Gastroesophageal sphincter (tissue), 4 donors: Measurements from ENCODE around the gene HERPUD1. TPM values are rescaled to one million over a fixed set of nuclear protein-coding genes. Genes with fewer than 3 reads are reported as not detected.

Experiments used
- ATAC-seq: fragments of 150-250 bp; one replicate; pipeline ENCODE4 v1.9.1; 2016; ENCODE audit warnings: mild to moderate bottlenecking, moderate library complexity
- H3K27ac ChIP-seq, 4 donors: fragments of 200-600 bp; sonication (generic) in 3 of 4; 1 replicate in 3 of 4; 2 replicates in 1 of 4; pipeline ENCODE4 v1.5.1; 2016 to 2019
- H3K27me3 ChIP-seq: fragments of 200-600 bp; sonication (generic); one replicate; pipeline ENCODE4 v1.5.1; 2019
- H3K36me3 ChIP-seq, 2 donors: fragments of 200-600 bp; sonication (generic); one replicate each; pipeline ENCODE4 v1.5.1; 2019; ENCODE audit warnings: control low read depth in 1 of 2
- H3K4me1 ChIP-seq, 3 donors: fragments of 200-600 bp; sonication (generic); 1 replicate in 2 of 3; 2 replicates in 1 of 3; pipeline ENCODE4 v1.5.1; 2016 to 2019; ENCODE audit warnings: control low read depth in 2 of 3
- H3K4me3 ChIP-seq, 2 donors: fragments of 200-600 bp; sonication (generic); one replicate each; pipeline ENCODE4 v1.5.1; 2019; ENCODE audit warnings: mild to moderate bottlenecking in 1 of 2, moderate library complexity in 1 of 2
- H3K9me3 ChIP-seq, 3 donors: fragments of 200-600 bp; sonication (generic); one replicate each; pipeline ENCODE4 v1.5.1; 2017 to 2019; ENCODE audit warnings: control low read depth in 2 of 3
- EP300 ChIP-seq: sonication (generic); formaldehyde crosslinking; IDR thresholded peaks from one replicate; pipeline ENCODE4 v1.6.1; 2017; ENCODE audit warnings: antibody characterized with exemption, mild to moderate bottlenecking
- POLR2A ChIP-seq, 2 donors: fragments of 450-650 bp; IDR thresholded peaks; one replicate each; pipeline ENCODE4 v1.6.1; 2017; ENCODE audit warnings: antibody characterized with exemption in 2 of 2, mild to moderate bottlenecking in 2 of 2, moderate library complexity in 1 of 2
- POLR2AphosphoS5 ChIP-seq: sonication (generic); formaldehyde crosslinking; IDR thresholded peaks from one replicate; pipeline ENCODE4 v1.6.1; 2017; ENCODE audit warnings: antibody characterized with exemption
- WGBS, 2 donors: methylation state at CpG; one replicate each; pipeline ENCODE4 v1.1.5; 2018; ENCODE audit warnings: low coverage in 1 of 2; 5-methylcytosine and 5-hydroxymethylcytosine counted together
- total RNA-seq, 4 donors: library from RNA; depleted of rRNA; stranded (reverse); fragments of >200 nt; gene quantifications; one replicate each; pipeline ENCODE4 v1.1.0, GENCODE V29; 2016
- TF ChIP-seq, protein P1 (sequence below), 4 experiments: fragments of 200-600 bp in 2 of 4; fragments of 450-650 bp in 2 of 4; sonication (generic) in 1 of 4; IDR thresholded peaks; one replicate each; pipeline ENCODE4 v1.5.1; 2017 to 2019; ENCODE audit warnings: antibody characterized with exemption in 4 of 4, mild to moderate bottlenecking in 2 of 4, moderate library complexity in 2 of 4

The HERPUD1 gene
- total RNA-seq, 4 donors from 2014 or later = 41.2 to 87.5 (median 79.1) TPM

DNA sequence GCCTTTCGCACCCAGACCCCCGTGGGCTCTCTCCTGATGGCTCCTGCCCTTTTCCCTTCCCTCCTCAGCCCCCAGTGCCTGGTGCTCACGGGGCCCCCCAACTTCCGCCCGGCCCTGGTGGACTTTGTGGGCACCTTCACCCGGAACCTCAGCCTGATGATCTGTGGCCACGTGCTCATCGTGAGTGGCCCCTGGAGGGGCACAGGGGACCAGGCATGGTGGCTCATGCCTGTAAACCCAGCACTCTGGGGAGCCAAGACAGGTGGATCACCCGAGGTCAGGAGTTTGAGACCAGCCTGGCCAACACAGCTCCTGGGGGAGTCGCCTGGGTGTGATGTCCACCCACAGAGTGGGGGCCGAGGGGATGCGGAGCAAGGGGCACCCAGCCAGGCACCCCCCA, 45.6 kb upstream of the HERPUD1 start:
- Histone ChIP-seq H3K4me1 (no peaks in the 10 kb centered on the region), H3K27ac (no peak overlapping the region), H3K9me3 (no peaks in the 10 kb centered on the region), H3K4me3 (no peak overlapping the region), H3K27me3 (no peaks in the 10 kb centered on the region), H3K36me3 (no peaks in the 10 kb centered on the region)
- no peak for TF ChIP-seq EP300
- TF ChIP-seq, protein P1, sequence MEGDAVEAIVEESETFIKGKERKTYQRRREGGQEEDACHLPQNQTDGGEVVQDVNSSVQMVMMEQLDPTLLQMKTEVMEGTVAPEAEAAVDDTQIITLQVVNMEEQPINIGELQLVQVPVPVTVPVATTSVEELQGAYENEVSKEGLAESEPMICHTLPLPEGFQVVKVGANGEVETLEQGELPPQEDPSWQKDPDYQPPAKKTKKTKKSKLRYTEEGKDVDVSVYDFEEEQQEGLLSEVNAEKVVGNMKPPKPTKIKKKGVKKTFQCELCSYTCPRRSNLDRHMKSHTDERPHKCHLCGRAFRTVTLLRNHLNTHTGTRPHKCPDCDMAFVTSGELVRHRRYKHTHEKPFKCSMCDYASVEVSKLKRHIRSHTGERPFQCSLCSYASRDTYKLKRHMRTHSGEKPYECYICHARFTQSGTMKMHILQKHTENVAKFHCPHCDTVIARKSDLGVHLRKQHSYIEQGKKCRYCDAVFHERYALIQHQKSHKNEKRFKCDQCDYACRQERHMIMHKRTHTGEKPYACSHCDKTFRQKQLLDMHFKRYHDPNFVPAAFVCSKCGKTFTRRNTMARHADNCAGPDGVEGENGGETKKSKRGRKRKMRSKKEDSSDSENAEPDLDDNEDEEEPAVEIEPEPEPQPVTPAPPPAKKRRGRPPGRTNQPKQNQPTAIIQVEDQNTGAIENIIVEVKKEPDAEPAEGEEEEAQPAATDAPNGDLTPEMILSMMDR (IDR thresholded peaks at IDR 0.05) = no peak
- no peak for ATAC-seq
- 77% methylated on average over 3 to 5 of the region's 12 CpGs for WGBS, 2 donors

GRCh38 chr16:56886826-56887225, 45.1 kb upstream of the HERPUD1 start:
- Histone ChIP-seq H3K27ac (no peak overlapping the region), H3K36me3 (no peaks in the 10 kb centered on the region), H3K4me1 (no peaks in the 10 kb centered on the region), H3K4me3 (no peak overlapping the region), H3K27me3 (no peaks in the 10 kb centered on the region), H3K9me3 (no peaks in the 10 kb centered on the region)
- 70 to 100% methylated on average over 1 to 2 of the region's 9 CpGs for WGBS, 2 donors
- ATAC-seq = no peak
- TF ChIP-seq EP300 = no peak
- TF ChIP-seq POLR2A (IDR thresholded peaks at IDR 0.05) = no peak
- TF ChIP-seq POLR2AphosphoS5 = no peak
- TF ChIP-seq, protein P1 (IDR thresholded peaks at IDR 0.05) = no peak

DNA sequence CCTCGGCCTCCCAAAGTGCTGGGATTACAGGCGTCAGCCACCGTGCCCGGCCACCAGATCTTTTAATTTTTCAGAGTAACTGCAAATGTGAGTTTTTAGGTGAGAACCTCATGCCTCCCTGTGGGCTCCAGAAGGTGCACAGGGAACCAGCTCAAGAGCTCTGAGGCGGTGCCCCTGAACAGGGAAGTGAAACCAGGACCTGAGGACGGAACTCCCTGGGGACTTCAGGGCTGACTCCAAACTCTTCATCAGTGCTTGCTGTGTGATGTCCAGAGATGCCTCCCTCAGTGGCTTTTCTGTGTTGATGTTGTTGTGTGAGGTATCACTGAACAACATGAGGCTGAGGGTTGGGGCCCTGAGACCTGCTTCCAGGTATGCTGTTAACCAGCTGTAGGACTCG, 43.1 kb upstream of the HERPUD1 start:
- WGBS, 2 donors = 90 to 91% methylated on average over 2 to 4 of the region's 7 CpGs
- H3K4me1 ChIP-seq = no peaks in the 10 kb centered on the region
- no peak for TF ChIP-seq POLR2A (IDR thresholded peaks at IDR 0.05)
- no peak for TF ChIP-seq EP300

GRCh38 chr16:56889206-56889605, 42.7 kb upstream of the HERPUD1 start:
- no peaks in the 10 kb centered on the region for H3K9me3 ChIP-seq
- H3K4me1 ChIP-seq = no peaks in the 10 kb centered on the region
- H3K36me3 ChIP-seq = no peaks in the 10 kb centered on the region
- 90 to 100% methylated on average over 1 to 4 of the region's 5 CpGs for WGBS, 2 donors
- ATAC-seq = no peak
- TF ChIP-seq POLR2AphosphoS5 (no peak), POLR2A (IDR thresholded peaks at IDR 0.05) (no peak), EP300 (no peak)
- TF ChIP-seq, protein P1 (IDR thresholded peaks at IDR 0.05) = no peak
- H3K4me3 ChIP-seq = no peak overlapping the region
- H3K27me3 ChIP-seq = no peaks in the 10 kb centered on the region
- no peak overlapping the region for H3K27ac ChIP-seq

More for the DNA sequence above, 43.1 kb upstream of the HERPUD1 start:
- no peaks in the 10 kb centered on the region for H3K9me3 ChIP-seq
- H3K27ac ChIP-seq = no peak overlapping the region
- no peak for ATAC-seq
- H3K4me3 ChIP-seq = no peak overlapping the region
- no peaks in the 10 kb centered on the region for H3K36me3 ChIP-seq
- H3K27me3 ChIP-seq = no peaks in the 10 kb centered on the region

DNA sequence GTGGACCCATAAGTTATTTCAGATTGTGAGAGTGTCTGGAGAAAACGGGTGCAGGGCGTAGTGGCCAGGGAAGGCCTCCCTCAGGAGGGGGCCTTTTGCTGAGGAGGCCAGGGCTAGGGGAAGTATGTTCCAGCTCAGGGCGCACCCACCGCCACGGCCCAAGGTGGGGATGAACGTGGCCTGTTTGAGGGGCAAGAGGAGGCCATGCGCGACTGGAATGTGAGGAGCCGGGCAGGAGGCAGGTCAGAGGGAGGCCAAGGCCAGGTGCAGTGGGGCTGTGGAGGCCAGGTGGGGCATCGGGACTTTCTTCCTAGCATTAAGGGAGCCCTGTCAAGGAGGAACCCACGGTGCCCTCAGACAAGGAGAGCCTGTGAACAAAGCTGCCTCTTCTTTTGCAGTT, 40.3 kb upstream of the HERPUD1 start:
- Histone ChIP-seq H3K27ac (no peak overlapping the region), H3K9me3 (no peaks in the 10 kb centered on the region), H3K27me3 (no peaks in the 10 kb centered on the region), H3K4me3 (no peak overlapping the region), H3K36me3 (no peaks in the 10 kb centered on the region), H3K4me1 (no peaks in the 10 kb centered on the region)
- TF ChIP-seq POLR2A (IDR thresholded peaks at IDR 0.05) = no peak
- TF ChIP-seq, protein P1 (IDR thresholded peaks at IDR 0.05) = no peak
- no peak for TF ChIP-seq EP300
- TF ChIP-seq POLR2AphosphoS5 = no peak
- no peak for ATAC-seq
- WGBS, 2 donors = 50 to 63% methylated on average over 2 to 4 of the region's 11 CpGs

- ATAC-seq = no peak
- Histone ChIP-seq H3K27ac (no peak overlapping the region), H3K4me1 (no peaks in the 10 kb centered on the region), H3K36me3 (no peaks in the 10 kb centered on the region), H3K9me3 (no peaks in the 10 kb centered on the region), H3K27me3 (no peaks in the 10 kb centered on the region), H3K4me3 (no peak overlapping the region)
- WGBS, 2 donors = 80% methylated on average over 2 of the region's 14 CpGs; no CpG with 5 or more reads in 1 of the 2 donors
- TF ChIP-seq EP300 (no peak), POLR2A (IDR thresholded peaks at IDR 0.05) (no peak)
- TF ChIP-seq, protein P1 (IDR thresholded peaks at IDR 0.05) = no peak
These were observed 39.2 kb upstream of the HERPUD1 start for GRCh38 chr16:56892705-56893104.
